H1 (cell line): ENCODE results near the gene FGF5. TPM values are rescaled to one million over a fixed set of nuclear protein-coding genes. Genes with fewer than 3 reads are reported as not detected.

ENCODE experiments used
- CTCF ChIA-PET: fragments of 300-600 bp; sonication (Branson Sonifier 250); formaldehyde crosslinking; loops from one replicate; lab custom pipeline; 2021; ENCODE audit not compliant: partially characterized antibody; lab: Charles Lee
- POLR2A ChIA-PET: fragments of 300-600 bp; sonication (Branson Sonifier 250); formaldehyde crosslinking; loops from one replicate; lab custom pipeline; 2021; ENCODE audit warnings: inconsistent platforms; ENCODE audit not compliant: partially characterized antibody; lab: Charles Lee
- DNase-seq, 2 experiments: peaks; one replicate each; pipeline versions ENCODE4 v3.0.0 to v3.0.0-alpha.2; 2010 to 2022; ENCODE audit warnings: low spot score in 2 of 2, low read depth in 1 of 2, mixed read lengths in 1 of 2
- FAIRE-seq: peaks from 2 replicates; lab custom pipeline; 2011; peaks lifted over from hg19 to GRCh38; lab: Jason Lieb, UNC
- H2AFZ ChIP-seq: 2 replicates; pipeline ENCODE4 v1.8.1; 2012; ENCODE audit warnings: low read length, inconsistent platforms
- H2AK5ac ChIP-seq: 2 replicates; pipeline ENCODE4 v1.6.1; 2013; ENCODE audit warnings: low read depth, low read length
- H2BK120ac ChIP-seq: replicated peaks from 2 replicates; pipeline ENCODE3; 2013; ENCODE audit warnings: low read depth, low read length, inconsistent platforms
- H2BK12ac ChIP-seq: 2 replicates; pipeline ENCODE4 v1.6.1; 2013; ENCODE audit warnings: low read depth, low read length
- H2BK15ac ChIP-seq: 2 replicates; pipeline ENCODE4 v1.6.1; 2013; ENCODE audit warnings: low read length
- H2BK20ac ChIP-seq: 2 replicates; pipeline ENCODE4 v1.6.1; 2013; ENCODE audit warnings: low read length
- H2BK5ac ChIP-seq: 2 replicates; pipeline ENCODE4 v1.6.1; 2013; ENCODE audit warnings: low read depth, low read length
- H3K14ac ChIP-seq: 2 replicates; pipeline ENCODE4 v1.6.1; 2013; ENCODE audit warnings: inconsistent platforms; ENCODE audit not compliant: insufficient read length
- H3K18ac ChIP-seq: 2 replicates; pipeline ENCODE4 v1.6.1; 2013; ENCODE audit warnings: low read length; ENCODE audit errors: extremely low read depth
- H3K23ac ChIP-seq: 2 replicates; pipeline ENCODE4 v1.6.1; 2013; ENCODE audit warnings: inconsistent platforms; ENCODE audit not compliant: insufficient read length
- H3K23me2 ChIP-seq: 2 replicates; pipeline ENCODE4 v1.6.1; 2013; ENCODE audit warnings: low read depth, low read length
- H3K27ac ChIP-seq: 2 replicates; pipeline ENCODE4 v1.6.1; 2011; ENCODE audit warnings: low read depth, low read length, inconsistent platforms
- H3K27me3 ChIP-seq, 4 experiments: replicated peaks in 1 of 4; 1 replicate in 1 of 4; 2 replicates in 3 of 4; pipeline versions ENCODE4 v1.6.1 to v1.8.1; 2011 to 2013; ENCODE audit warnings: low read length in 3 of 4, mild to moderate bottlenecking in 3 of 4, inconsistent platforms in 2 of 4, mixed read lengths in 2 of 4, moderate library complexity in 1 of 4; ENCODE audit not compliant: control insufficient read depth in 3 of 4, insufficient read depth in 3 of 4; ENCODE audit errors: extremely low read depth in 1 of 4
- H3K36me3 ChIP-seq, 4 experiments: 2 replicates each; pipeline versions ENCODE4 v1.6.1 to v1.8.1; 2011 to 2013; ENCODE audit warnings: mild to moderate bottlenecking in 4 of 4, low read length in 3 of 4, moderate library complexity in 2 of 4, control low read depth in 1 of 4, inconsistent platforms in 1 of 4; ENCODE audit not compliant: insufficient read depth in 4 of 4, control insufficient read depth in 2 of 4
- H3K4ac ChIP-seq: replicated peaks from 2 replicates; pipeline ENCODE3; 2013; ENCODE audit warnings: low read length, low read depth, mixed read lengths, inconsistent platforms; ENCODE audit not compliant: insufficient read length
- H3K4me1 ChIP-seq, 4 experiments: replicated peaks in 1 of 4; 1 replicate in 1 of 4; 2 replicates in 3 of 4; pipeline versions ENCODE4 v1.6.1 to v1.8.1; 2011 to 2013; ENCODE audit warnings: low read length in 3 of 4, inconsistent platforms in 2 of 4, mixed read lengths in 1 of 4; ENCODE audit not compliant: insufficient read depth in 4 of 4, control insufficient read depth in 3 of 4
- H3K4me2 ChIP-seq, 2 experiments: 2 replicates each; pipeline versions ENCODE4 v1.6.1 to v1.8.1; 2011 to 2013; ENCODE audit warnings: low read depth in 2 of 2, low read length in 2 of 2, control low read depth in 1 of 2, inconsistent platforms in 1 of 2, mild to moderate bottlenecking in 1 of 2; ENCODE audit not compliant: insufficient read depth in 1 of 2
- H3K4me3 ChIP-seq, 4 experiments: fragments of 200-600, 300-600 bp in 1 of 4; sonication (generic), shearing (Covaris generic), sonication (Bioruptor Twin) in 1 of 4; 2 replicates each; pipeline versions ENCODE4 v1.5.1 to v1.8.1; 2011 to 2016; ENCODE audit warnings: low read length in 4 of 4, low read depth in 3 of 4, control low read depth in 2 of 4, inconsistent platforms in 2 of 4, mild to moderate bottlenecking in 2 of 4, mixed read lengths in 1 of 4, moderate library complexity in 1 of 4; ENCODE audit not compliant: insufficient read depth in 2 of 4; ENCODE audit errors: extremely low read depth in 1 of 4
- H3K56ac ChIP-seq: replicated peaks from 2 replicates; pipeline ENCODE3; 2013; ENCODE audit warnings: low read depth, mild to moderate bottlenecking, mixed read lengths, low read length, inconsistent platforms; ENCODE audit not compliant: insufficient read length
- H3K79me1 ChIP-seq: 2 replicates; pipeline ENCODE4 v1.6.1; 2013; ENCODE audit warnings: low read depth, low read length, control low read depth
- H3K79me2 ChIP-seq, 2 experiments: 2 replicates each; pipeline versions ENCODE4 v1.6.1 to v1.8.1; 2012 to 2013; ENCODE audit warnings: low read length in 2 of 2, mild to moderate bottlenecking in 2 of 2, inconsistent platforms in 1 of 2; ENCODE audit not compliant: insufficient read depth in 2 of 2, control insufficient read depth in 1 of 2
- H3K9ac ChIP-seq, 4 experiments: replicated peaks in 1 of 4; 1 replicate in 1 of 4; 2 replicates in 3 of 4; pipeline versions ENCODE4 v1.6.1 to v1.8.1; 2011 to 2013; ENCODE audit warnings: low read depth in 3 of 4, low read length in 3 of 4, control low read depth in 2 of 4, mild to moderate bottlenecking in 2 of 4, moderate library complexity in 2 of 4, inconsistent platforms in 1 of 4; ENCODE audit errors: extremely low read depth in 1 of 4
- H3K9me3 ChIP-seq, 2 experiments: 2 replicates each; pipeline versions ENCODE4 v1.6.1 to v1.8.1; 2012 to 2013; ENCODE audit warnings: mild to moderate bottlenecking in 2 of 2, moderate library complexity in 2 of 2, control low read depth in 1 of 2, inconsistent platforms in 1 of 2, low read depth in 1 of 2, low read length in 1 of 2, mixed read lengths in 1 of 2; ENCODE audit not compliant: insufficient read depth in 2 of 2
- H4K20me1 ChIP-seq, 2 experiments: replicated peaks in 1 of 2; 2 replicates each; pipeline versions ENCODE3 to v1.8.1; 2011 to 2013; ENCODE audit warnings: inconsistent platforms in 2 of 2, low read length in 2 of 2, mild to moderate bottlenecking in 1 of 2; ENCODE audit not compliant: insufficient read depth in 2 of 2, control insufficient read depth in 1 of 2
- H4K5ac ChIP-seq: 2 replicates; pipeline ENCODE4 v1.6.1; 2013; ENCODE audit warnings: low read length, low read depth, mixed read lengths, inconsistent platforms; ENCODE audit not compliant: insufficient read length
- H4K8ac ChIP-seq: 2 replicates; pipeline ENCODE4 v1.8.0; 2013; ENCODE audit warnings: mild to moderate bottlenecking, moderate library complexity, low read length, inconsistent platforms; ENCODE audit not compliant: insufficient read depth; ENCODE audit errors: extremely low read depth
- H4K91ac ChIP-seq: replicated peaks from 2 replicates; pipeline ENCODE3; 2013; ENCODE audit warnings: low read length, mixed read lengths, inconsistent platforms; ENCODE audit not compliant: insufficient read length
- CBX8 ChIP-seq: fragments of 300-800, 300-1000 bp; sonication (generic); IDR thresholded peaks from 2 replicates; pipeline ENCODE4 v1.7.1; 2016; ENCODE audit warnings: low read depth, low read length, borderline replicate concordance
- EGR1 ChIP-seq: IDR thresholded peaks from 2 replicates; pipeline ENCODE4 v1.6.1; 2011; ENCODE audit warnings: low read depth, low read length, borderline replicate concordance
- NANOG ChIP-seq: IDR thresholded peaks from 2 replicates; pipeline ENCODE4 v1.6.1; 2011; ENCODE audit warnings: low read length, low read depth, mild to moderate bottlenecking, inconsistent platforms; ENCODE audit not compliant: insufficient read depth, poor library complexity, severe bottlenecking
- RAD21 ChIP-seq, 2 experiments: IDR thresholded peaks in 1 of 2; conservative IDR thresholded peaks in 1 of 2; 2 replicates each; pipeline ENCODE4 v1.6.1; 2011; ENCODE audit warnings: low read depth in 2 of 2, low read length in 2 of 2, improper control_type of control experiment in 1 of 2, inconsistent platforms in 1 of 2, mild to moderate bottlenecking in 1 of 2, moderate library complexity in 1 of 2
- WGBS, 2 experiments: shearing (Covaris generic) in 1 of 2; methylation state at CpG; one replicate each; pipeline versions ENCODE4 v1.1.6 to v1.1.7; 2013 to 2015; ENCODE audit warnings: low lambda C conversion rate in 2 of 2, mixed read lengths in 2 of 2, inconsistent platforms in 1 of 2, low coverage in 1 of 2, missing lambda C conversion rate in 1 of 2; ENCODE audit not compliant: insufficient replicate concordance in 2 of 2, insufficient coverage in 1 of 2, insufficient read length in 1 of 2; ENCODE audit errors: extremely low coverage in 1 of 2, missing lambda C conversion rate in 1 of 2; 5-methylcytosine and 5-hydroxymethylcytosine counted together
- polyA plus RNA-seq, 7 experiments: library from polyadenylated mRNA; depleted of rRNA in 3 of 7; stranded (reverse) in 5 of 7; unstranded in 2 of 7; fragments of >200 nt in 5 of 7; fragments of 200-250 nt in 2 of 7; gene quantifications; 1 replicate in 5 of 7; 2 replicates in 1 of 7; 4 replicates in 1 of 7; pipeline versions ENCODE4 v1.2.1 to v1.2.3, GENCODE V29; 2011 to 2013; ENCODE audit warnings: missing spikeins in 2 of 7, mixed read lengths in 2 of 7
- total RNA-seq: library from RNA; stranded (reverse); fragmentation: NEBNext Ultra II Directional; extraction: Animal tissue kit (Norgen Biotek cat#: 25700); gene quantifications from 2 replicates; pipeline ENCODE4 v1.2.1, GENCODE V29; 2021

Gene FGF5
- total and polyA plus RNA-seq, 2 of the 8 experiments (the other 6 are each of a cell fraction or from before 2014, with no cell fraction given): not detected

DNA sequence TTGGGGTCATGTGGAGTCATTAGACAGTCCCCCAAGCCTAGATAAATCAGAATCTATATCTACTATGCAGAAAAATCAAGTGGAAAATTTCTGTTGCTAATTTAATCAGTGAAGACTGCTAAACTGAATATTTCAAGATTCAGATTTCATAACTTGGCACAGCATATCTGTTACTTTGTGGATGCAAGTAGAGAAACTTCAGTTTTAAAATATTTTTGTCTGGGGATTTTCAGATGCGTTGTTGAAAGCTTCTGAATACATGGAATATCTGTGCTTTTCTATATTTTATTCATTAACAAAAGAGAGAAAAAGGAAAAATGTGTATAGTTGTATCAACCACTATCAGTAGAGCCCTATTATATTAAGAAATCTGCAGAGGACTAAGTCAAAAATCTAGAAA, 4.4 kb downstream of the FGF5 start:
- Histone ChIP-seq H4K5ac (no peak overlapping the region), H3K4ac (no peak overlapping the region), H3K23me2 (peaks cover 7% of the 10 kb centered on the region; the same call in 1 of the 2 replicates), H3K79me2 (no peaks in the 10 kb centered on the region), H2BK15ac (no peak overlapping the region), H3K23ac (no peak overlapping the region), H2AK5ac (no peak overlapping the region), H3K4me3 (no peak overlapping the region), H4K91ac (no peak overlapping the region), H3K79me1 (no peaks in the 10 kb centered on the region), H2BK5ac (no peak overlapping the region), H2BK12ac (no peak overlapping the region), H2BK120ac (no peak overlapping the region), H2BK20ac (no peak overlapping the region), H3K4me2 (no peak overlapping the region), H3K27ac (no peak overlapping the region), H3K9ac (no peak overlapping the region), H3K9me3 (no peaks in the 10 kb centered on the region), H3K14ac (no peak overlapping the region), H4K8ac (no peak overlapping the region), H3K27me3 (peaks cover 41 to 47% (median 44%) of the 10 kb centered on the region in 4 experiments), H3K56ac (no peak overlapping the region), H3K36me3 (no peaks in the 10 kb centered on the region), H4K20me1 (peaks cover 3 to 10% of the 10 kb centered on the region in 2 experiments), H3K18ac (no peak overlapping the region), H2AFZ (no peak overlapping the region), H3K4me1 (peaks cover 0 to 20% (median 13%) of the 10 kb centered on the region in 4 experiments; a peak in 6 of 7 replicates)
- no peak for FAIRE-seq
- POLR2A ChIA-PET: interaction anchor here (0.6 kb wide), 1 partner anchor 14 kb away, joined by 3 read pairs; no protein-coding TSS in a partner anchor
- CTCF ChIA-PET: interaction anchor here (0.9 kb wide), 1 partner anchor 74 kb away, joined by 3 read pairs; the partner anchor contains the start of gene PRDM8
- DNase-seq: no peak
- no peak for TF ChIP-seq NANOG
- no peak for TF ChIP-seq CBX8
- no peak for TF ChIP-seq RAD21 (IDR thresholded peaks at IDR 0.05 in 1 of 2, conservative IDR thresholded peaks at IDR 0.05 in 1 of 2; ENCODE audit: low read depth in 2 of 2, low read length in 2 of 2)
- TF ChIP-seq EGR1: no peak
- WGBS, 2 experiments: 61% methylated on average over 1 of the region's 1 CpG; no CpG with 5 or more reads in 1 of the 2 experiments
